SIG-M5 treated with dmso at 0.1 percent for 504 hours (cell line): ENCODE measurements around the gene CCR5.

Experiments
- DNase-seq: peaks from one replicate; lab custom pipeline; 2025; ENCODE audit not compliant: unreplicated experiment; lab: John Stamatoyannopoulos, UW

CCR5 gene

DNA sequence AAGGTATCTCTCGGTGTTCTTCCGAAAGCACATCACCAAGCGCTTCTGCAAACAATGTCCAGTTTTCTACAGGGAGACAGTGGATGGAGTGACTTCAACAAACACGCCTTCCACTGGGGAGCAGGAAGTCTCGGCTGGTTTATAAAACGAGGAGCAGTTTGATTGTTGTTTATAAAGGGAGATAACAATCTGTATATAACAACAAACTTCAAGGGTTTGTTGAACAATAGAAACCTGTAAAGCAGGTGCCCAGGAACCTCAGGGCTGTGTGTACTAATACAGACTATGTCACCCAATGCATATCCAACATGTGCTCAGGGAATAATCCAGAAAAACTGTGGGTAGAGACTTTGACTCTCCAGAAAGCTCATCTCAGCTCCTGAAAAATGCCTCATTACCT lies 12.3 kb upstream of the CCR5 start:
- DNase-seq: no peak

- DNase-seq: no peak
These were observed 10.8 kb upstream of the CCR5 start for GRCh38 chr3:46359733-46360493.

DNA sequence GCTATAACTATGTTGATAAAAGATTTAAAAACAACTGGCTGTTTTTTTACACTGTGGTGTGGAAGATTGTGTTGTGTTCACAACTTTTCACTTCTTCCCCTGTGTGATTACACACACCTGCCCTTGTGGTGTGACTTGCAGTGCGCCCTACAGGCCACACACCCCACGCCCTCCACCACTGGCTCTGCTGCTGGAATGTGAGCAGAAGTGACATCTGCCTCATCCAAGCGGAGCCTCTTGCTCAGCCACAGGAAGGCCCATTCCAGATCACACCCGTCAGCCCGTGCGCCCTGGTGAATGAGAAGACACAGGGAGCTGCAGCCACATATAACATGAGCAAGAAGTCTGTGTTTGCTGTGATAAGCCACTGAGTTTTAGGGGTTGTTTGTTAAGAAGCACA lies 9.8 kb upstream of the CCR5 start:
- peak; percentile 35 for DNase-seq

DNA sequence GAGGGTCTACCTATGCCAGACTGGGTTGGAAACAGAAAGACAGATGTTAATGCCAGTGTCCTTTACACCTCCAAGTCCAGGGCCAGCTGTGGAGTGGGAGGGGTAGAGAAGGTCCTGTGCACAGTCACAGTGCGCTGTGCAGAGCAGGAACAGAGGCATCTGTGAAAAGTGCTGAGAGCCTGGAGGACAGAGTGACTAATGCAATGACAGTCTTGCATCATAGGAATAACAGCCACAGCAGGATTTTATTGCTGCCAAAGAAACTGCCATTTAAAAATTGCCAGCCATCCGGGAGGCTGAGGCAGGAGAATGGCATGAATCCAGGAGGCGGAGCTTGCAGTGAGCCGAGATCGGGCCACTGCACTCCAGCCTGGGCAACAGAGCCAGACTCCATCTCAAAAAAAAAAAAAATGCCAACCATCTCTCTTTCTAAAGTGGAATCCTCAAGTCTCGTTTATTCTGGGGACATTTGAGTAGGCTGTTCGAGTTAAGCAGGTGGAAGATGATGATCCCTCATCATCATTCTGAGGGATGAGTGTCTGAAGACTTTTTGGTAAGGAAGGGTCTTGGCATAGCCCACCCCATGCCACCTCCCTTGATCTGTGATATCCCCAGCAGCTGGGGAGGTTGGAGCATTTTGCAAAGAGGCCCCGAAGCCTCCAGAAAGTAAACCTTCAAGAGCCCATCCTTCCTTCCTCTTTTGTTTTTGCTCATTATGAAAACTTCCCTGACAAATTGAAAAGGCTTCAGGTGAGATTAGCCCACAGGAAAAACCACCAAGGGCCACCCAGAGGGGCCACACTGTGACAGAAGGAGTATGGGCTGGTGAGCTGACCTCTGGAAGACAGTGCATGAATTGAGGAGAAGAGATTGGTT lies 9.1 kb upstream of the CCR5 start:
- peak; percentile 96 for DNase-seq

DNA sequence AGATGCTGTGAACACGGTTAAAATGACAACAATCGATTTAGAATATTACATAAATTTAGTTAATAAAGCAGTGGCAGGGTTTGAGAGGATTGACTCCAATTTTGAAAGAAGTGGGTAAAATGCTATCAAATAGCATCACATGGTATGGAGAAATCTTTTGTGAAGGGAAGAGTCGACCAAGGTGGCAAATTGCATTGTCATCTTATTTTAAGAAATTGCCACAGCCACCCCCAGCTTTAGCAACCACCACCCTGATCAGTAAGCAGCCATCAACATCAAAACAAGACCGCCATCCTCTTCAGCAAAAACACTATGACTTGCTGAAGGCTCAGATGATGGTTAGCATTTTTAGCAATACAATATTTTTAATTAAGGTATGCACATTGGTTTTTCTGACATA lies 5.7 kb upstream of the CCR5 start:
- peak; percentile 38 for DNase-seq

DNA sequence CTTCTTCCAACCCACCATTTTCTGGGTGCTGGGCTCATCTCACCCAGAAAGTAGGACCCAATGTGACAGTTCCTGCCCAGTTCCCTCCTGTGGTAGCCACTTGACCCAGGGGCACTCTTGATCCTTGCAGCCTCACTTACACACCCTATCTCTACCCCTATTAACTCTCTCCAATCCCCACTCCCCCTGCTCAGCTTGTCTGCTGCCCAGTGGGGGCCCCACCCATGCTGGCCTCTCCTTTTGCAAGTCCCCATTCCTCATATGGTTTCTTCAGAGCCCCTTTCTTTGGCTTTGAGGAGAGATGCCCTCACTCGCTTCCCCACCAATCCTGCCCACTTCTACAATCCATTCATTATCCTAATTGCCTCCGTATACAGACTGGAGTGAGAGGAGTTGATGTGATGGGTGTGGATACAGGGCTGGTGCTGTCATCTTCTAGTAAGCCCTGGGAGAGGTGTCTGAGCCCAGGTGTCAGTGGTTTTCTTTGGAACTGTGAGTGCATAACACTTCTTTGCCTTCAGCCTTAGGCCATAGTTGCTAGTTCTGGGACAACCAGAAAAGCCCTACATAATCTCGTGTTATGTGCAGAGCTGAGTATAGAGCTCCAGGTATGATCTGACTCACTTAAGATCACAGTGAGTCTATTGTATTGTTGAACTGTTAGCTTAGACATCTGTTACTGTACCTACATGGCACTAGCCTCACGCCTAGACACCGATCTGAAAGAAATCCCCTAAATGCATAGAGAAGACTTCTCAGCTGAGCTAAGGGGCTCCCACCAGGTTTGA lies 4.8 kb upstream of the CCR5 start:
- DNase-seq: no peak

GRCh38 chr3:46367811-46368210 lies 2.9 kb upstream of the CCR5 start:
- no peak for DNase-seq

DNA sequence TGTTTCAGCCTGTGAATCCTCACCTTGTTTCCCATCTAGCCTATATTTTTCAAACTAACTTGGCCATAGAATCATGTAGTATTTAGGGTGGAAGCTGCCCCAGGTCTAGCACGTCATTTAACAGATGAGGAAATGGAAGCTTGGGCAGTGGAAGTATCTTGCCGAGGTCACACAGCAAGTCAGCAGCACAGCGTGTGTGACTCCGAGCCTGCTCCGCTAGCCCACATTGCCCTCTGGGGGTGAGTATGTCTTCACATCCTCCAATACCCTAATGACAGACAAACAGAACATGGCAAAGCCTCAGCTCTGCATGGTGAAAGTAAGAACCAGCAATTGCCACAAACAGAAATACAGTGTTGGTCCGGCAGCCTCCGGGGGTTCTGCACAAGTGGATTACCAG lies 2.2 kb upstream of the CCR5 start:
- peak; percentile 96 for DNase-seq

DNA sequence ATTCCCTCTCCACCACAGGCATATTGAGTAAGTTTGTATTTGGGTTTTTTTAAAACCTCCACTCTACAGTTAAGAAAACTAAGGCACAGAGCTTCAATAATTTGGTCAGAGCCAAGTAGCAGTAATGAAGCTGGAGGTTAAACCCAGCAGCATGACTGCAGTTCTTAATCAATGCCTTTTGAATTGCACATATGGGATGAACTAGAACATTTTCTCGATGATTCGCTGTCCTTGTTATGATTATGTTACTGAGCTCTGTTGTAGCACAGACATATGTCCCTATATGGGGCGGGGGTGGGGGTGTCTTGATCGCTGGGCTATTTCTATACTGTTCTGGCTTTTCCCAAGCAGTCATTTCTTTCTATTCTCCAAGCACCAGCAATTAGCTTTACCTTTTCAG lies 1.6 kb upstream of the CCR5 start:
- no peak for DNase-seq

GRCh38 chr3:46369675-46370132 lies 1.0 kb upstream of the CCR5 start:
- DNase-seq: no peak

DNA sequence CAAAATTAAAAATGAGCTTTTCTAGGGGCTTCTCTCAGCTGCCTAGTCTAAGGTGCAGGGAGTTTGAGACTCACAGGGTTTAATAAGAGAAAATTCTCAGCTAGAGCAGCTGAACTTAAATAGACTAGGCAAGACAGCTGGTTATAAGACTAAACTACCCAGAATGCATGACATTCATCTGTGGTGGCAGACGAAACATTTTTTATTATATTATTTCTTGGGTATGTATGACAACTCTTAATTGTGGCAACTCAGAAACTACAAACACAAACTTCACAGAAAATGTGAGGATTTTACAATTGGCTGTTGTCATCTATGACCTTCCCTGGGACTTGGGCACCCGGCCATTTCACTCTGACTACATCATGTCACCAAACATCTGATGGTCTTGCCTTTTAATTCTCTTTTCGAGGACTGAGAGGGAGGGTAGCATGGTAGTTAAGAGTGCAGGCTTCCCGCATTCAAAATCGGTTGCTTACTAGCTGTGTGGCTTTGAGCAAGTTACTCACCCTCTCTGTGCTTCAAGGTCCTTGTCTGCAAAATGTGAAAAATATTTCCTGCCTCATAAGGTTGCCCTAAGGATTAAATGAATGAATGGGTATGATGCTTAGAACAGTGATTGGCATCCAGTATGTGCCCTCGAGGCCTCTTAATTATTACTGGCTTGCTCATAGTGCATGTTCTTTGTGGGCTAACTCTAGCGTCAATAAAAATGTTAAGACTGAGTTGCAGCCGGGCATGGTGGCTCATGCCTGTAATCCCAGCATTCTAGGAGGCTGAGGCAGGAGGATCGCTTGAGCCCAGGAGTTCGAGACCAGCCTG lies 984 bp downstream of the CCR5 start:
- no peak for DNase-seq

GRCh38 chr3:46372492-46373359 lies 2.0 kb downstream of the CCR5 start:
- DNase-seq: peak; percentile 65

DNA sequence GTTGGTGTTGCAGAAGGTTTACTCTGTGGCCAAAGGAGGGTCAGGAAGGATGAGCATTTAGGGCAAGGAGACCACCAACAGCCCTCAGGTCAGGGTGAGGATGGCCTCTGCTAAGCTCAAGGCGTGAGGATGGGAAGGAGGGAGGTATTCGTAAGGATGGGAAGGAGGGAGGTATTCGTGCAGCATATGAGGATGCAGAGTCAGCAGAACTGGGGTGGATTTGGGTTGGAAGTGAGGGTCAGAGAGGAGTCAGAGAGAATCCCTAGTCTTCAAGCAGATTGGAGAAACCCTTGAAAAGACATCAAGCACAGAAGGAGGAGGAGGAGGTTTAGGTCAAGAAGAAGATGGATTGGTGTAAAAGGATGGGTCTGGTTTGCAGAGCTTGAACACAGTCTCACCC lies 4.0 kb downstream of the CCR5 start:
- no peak for DNase-seq

- no peak for DNase-seq
These were observed 4.5 kb downstream of the CCR5 start for GRCh38 chr3:46375218-46375617.

DNA sequence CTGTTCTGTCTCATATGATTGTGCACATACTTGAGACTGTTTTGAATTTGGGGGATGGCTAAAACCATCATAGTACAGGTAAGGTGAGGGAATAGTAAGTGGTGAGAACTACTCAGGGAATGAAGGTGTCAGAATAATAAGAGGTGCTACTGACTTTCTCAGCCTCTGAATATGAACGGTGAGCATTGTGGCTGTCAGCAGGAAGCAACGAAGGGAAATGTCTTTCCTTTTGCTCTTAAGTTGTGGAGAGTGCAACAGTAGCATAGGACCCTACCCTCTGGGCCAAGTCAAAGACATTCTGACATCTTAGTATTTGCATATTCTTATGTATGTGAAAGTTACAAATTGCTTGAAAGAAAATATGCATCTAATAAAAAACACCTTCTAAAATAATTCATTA lies 5.1 kb downstream of the CCR5 start:
- DNase-seq: no peak

GRCh38 chr3:46378426-46378942 lies 7.7 kb downstream of the CCR5 start:
- peak; percentile 69 for DNase-seq

DNA sequence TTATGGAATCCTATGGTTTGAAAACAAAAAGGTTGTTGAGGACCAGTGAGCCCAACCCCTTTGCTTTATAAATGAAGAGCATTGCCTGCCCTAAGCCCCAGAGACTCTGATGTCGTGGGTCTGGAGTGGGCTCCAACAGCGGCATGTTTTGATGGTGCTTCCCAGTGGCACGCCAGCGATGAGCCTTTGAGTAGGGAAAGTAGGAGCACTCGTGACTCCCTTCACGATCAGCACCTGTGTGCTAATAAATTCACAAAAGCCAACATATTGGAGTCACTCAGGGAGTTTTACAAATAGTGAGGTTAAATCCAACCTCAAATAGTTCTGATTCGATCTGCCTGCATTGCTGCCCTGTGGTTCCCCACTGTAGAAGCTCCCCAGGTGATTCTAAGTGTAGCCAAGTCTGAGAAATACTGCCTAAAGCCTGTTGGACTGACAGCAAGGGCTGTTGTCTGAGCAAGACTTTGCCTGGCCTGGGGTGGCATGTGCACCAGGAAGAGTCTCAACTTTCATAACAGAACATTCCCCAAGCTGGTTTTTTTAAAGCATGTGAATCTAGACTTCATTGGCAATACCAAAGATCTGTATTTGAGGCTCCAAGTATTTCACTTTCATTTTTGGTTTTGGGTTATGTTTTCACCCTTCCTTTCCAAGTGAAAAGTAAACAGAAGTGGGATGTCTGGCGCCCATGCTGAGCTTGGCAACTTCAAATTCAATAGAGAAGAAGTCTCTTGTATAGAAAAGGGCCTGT lies 9.9 kb downstream of the CCR5 start:
- no peak for DNase-seq

DNA sequence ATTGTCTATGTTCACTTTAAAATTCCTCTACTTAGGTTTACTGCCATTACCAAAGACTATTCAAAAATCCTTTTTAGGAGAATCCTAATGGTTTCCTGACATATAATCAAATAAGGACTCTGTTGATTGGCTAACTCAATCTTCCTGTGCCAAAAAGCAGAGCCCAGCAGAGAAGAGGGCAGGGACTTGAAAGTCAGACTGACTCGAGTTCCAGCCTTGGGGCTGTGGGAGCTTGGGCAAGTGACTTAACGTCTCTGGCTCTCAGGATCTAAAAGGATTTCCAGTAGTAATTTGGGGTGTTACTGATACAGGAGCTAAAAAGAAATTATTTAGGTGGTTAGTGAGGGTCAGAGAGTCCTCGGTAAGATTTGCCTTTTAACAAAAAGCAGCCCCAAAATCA lies 10.9 kb downstream of the CCR5 start:
- no peak for DNase-seq
